ENCODE measurements around the gene BEGAIN.

The BEGAIN gene

GRCh38 chr14:100581228-100582145 lies 5.7 kb downstream of the BEGAIN start:
- DNase-seq (ENCODE audit: low read depth in 2 of 2), result no peak

GRCh38 chr14:100580316-100581227 lies 6.6 kb downstream of the BEGAIN start:
- no peak for DNase-seq (ENCODE audit: low read depth in 2 of 2)

- DNase-seq (ENCODE audit: low read depth in 2 of 2), result no peak
These were observed 8.7 kb downstream of the BEGAIN start for GRCh38 chr14:100578552-100578951.

- DNase-seq (ENCODE audit: low read depth in 2 of 2), result no peak
These were observed 9.2 kb downstream of the BEGAIN start for GRCh38 chr14:100577986-100578431.

GRCh38 chr14:100577321-100577985 lies 9.8 kb downstream of the BEGAIN start:
- DNase-seq (ENCODE audit: low read depth in 2 of 2), result no peak

- no peak for DNase-seq (ENCODE audit: low read depth in 2 of 2)
These were observed 10.8 kb downstream of the BEGAIN start for GRCh38 chr14:100576091-100577085.

- no peak for DNase-seq (ENCODE audit: low read depth in 2 of 2)
These were observed 11.8 kb downstream of the BEGAIN start for GRCh38 chr14:100575266-100575995.

GRCh38 chr14:100574642-100575031 lies 12.6 kb downstream of the BEGAIN start:
- no peak for DNase-seq (ENCODE audit: low read depth in 2 of 2)

GRCh38 chr14:100573757-100574641 lies 13.2 kb downstream of the BEGAIN start:
- DNase-seq (ENCODE audit: low read depth in 2 of 2), result no peak

GRCh38 chr14:100573002-100573756 lies 14.0 kb downstream of the BEGAIN start:
- no peak for DNase-seq (ENCODE audit: low read depth in 2 of 2)

- DNase-seq (ENCODE audit: low read depth in 2 of 2), result no peak
These were observed 14.7 kb downstream of the BEGAIN start for GRCh38 chr14:100572543-100572942.

- no peak for DNase-seq (ENCODE audit: low read depth in 2 of 2)
These were observed 15.4 kb downstream of the BEGAIN start for GRCh38 chr14:100571837-100572236.

- no peak for DNase-seq (ENCODE audit: low read depth in 2 of 2)
These were observed 16.3 kb downstream of the BEGAIN start for GRCh38 chr14:100570726-100571454.

GRCh38 chr14:100569734-100570286 lies 17.4 kb downstream of the BEGAIN start:
- no peak for DNase-seq (ENCODE audit: low read depth in 2 of 2)

- DNase-seq (ENCODE audit: low read depth in 2 of 2), result no peak
These were observed 18.1 kb downstream of the BEGAIN start for GRCh38 chr14:100568998-100569733.

Measured in activated CD4-positive, alpha-beta T cell treated with anti-CD3 and anti-CD28 coated beads for 24 hours (primary cell).